ENCODE measurements around the gene TRIM46. TPM values are rescaled to one million over a fixed set of nuclear protein-coding genes. Genes with fewer than 3 reads are reported as not detected.

TRIM46 gene
- total RNA-seq, 2 donors from 2014 or later: 0.14 to 1.6 TPM

- 44% methylated on average over 8 of the region's 8 CpGs for WGBS
- no peak for TF ChIP-seq CTCF (IDR thresholded peaks at IDR 0.05)
- TF ChIP-seq POLR2AphosphoS5 (IDR thresholded peaks at IDR 0.05): no peak
- TF ChIP-seq POLR2A (IDR thresholded peaks at IDR 0.05): no peak
- Histone ChIP-seq H3K27me3 (replicated peaks; ENCODE audit: insufficient read depth) (peaks cover 2% of the 10 kb centered on the region), H3K36me3 (peaks cover 0 to 11% of the 10 kb centered on the region in 2 donors), H3K4me3 (peak overlapping the region; percentile 61 to 78), H3K9me3 (no peaks in the 10 kb centered on the region), H3K27ac (peak overlapping the region; percentile 86 to 89), H3K4me1 (replicated peaks) (peaks cover 3% of the 10 kb centered on the region)
- no peak for DNase-seq (ENCODE audit: low spot score)
- intact Hi-C loops (cut with DNase I): no loop called here
Observed at GRCh38 chr1:155171836-155172731, 1.6 kb upstream of the TRIM46 start.

GRCh38 chr1:155172732-155173477 lies 744 bp upstream of the TRIM46 start, which contains the start of gene KRTCAP2:
KRTCAP2 (minus strand) TSS chr1:155173304; CDS start chr1:155173224, 80 bp downstream.
- peak within 1 kb of the TSS; percentile 61 to 78 for H3K4me3 ChIP-seq
- 1% methylated on average over 57 of the region's 57 CpGs for WGBS
- H3K4me1 ChIP-seq (replicated peaks): no peaks in the 10 kb centered on the region
- peaks cover 2% of the 10 kb centered on the region for H3K27me3 ChIP-seq (replicated peaks; ENCODE audit: insufficient read depth)
- peak; percentile 89 to 99 (median 97) for TF ChIP-seq CTCF (IDR thresholded peaks at IDR 0.05)
- peak; percentile 67 for TF ChIP-seq POLR2A (IDR thresholded peaks at IDR 0.05)
- TF ChIP-seq POLR2AphosphoS5 (IDR thresholded peaks at IDR 0.05): peak; percentile 99
- peak; percentile 91 for DNase-seq (ENCODE audit: low spot score)
- no peaks in the 10 kb centered on the region for H3K9me3 ChIP-seq
- peak within 1 kb of the TSS; percentile 86 to 89 for H3K27ac ChIP-seq
- peaks cover 0 to 11% of the 10 kb centered on the region in 2 donors for H3K36me3 ChIP-seq
- intact Hi-C loops (cut with DNase I): no loop called here

GRCh38 chr1:155174324-155175280 lies 953 bp downstream of the TRIM46 start:
- Histone ChIP-seq H3K4me1 (replicated peaks) (no peaks in the 10 kb centered on the region), H3K27me3 (replicated peaks; ENCODE audit: insufficient read depth) (peaks cover 2% of the 10 kb centered on the region), H3K27ac (no peak overlapping the region), H3K9me3 (no peaks in the 10 kb centered on the region), H3K4me3 (peak overlapping the region in 1 of 2 donors; percentile 1), H3K36me3 (peaks cover 0 to 3% of the 10 kb centered on the region in 2 donors)
- intact Hi-C loops (cut with DNase I): no loop called here
- DNase-seq (ENCODE audit: low spot score): no peak
- WGBS: 8% methylated on average over 35 of the region's 35 CpGs
- TF ChIP-seq CTCF (IDR thresholded peaks at IDR 0.05): no peak
- TF ChIP-seq POLR2A (IDR thresholded peaks at IDR 0.05): no peak
- TF ChIP-seq POLR2AphosphoS5 (IDR thresholded peaks at IDR 0.05): no peak

GRCh38 chr1:155175281-155175926 lies 1.8 kb downstream of the TRIM46 start:
- no peaks in the 10 kb centered on the region for H3K9me3 ChIP-seq
- intact Hi-C loops (cut with DNase I): no loop called here

More at GRCh38 chr1:155175281-155175926, 1.8 kb downstream of the TRIM46 start:
- no peak overlapping the region for H3K4me3 ChIP-seq
- H3K27ac ChIP-seq: no peak overlapping the region
- 85% methylated on average over 12 of the region's 12 CpGs for WGBS
- no peaks in the 10 kb centered on the region for H3K36me3 ChIP-seq
- no peak for DNase-seq (ENCODE audit: low spot score)
- peaks cover 2% of the 10 kb centered on the region for H3K27me3 ChIP-seq (replicated peaks; ENCODE audit: insufficient read depth)
- no peaks in the 10 kb centered on the region for H3K4me1 ChIP-seq (replicated peaks)
- TF ChIP-seq POLR2A (IDR thresholded peaks at IDR 0.05) (no peak), CTCF (IDR thresholded peaks at IDR 0.05) (no peak), POLR2AphosphoS5 (IDR thresholded peaks at IDR 0.05) (no peak)

Measured in prostate gland (tissue), 2 donors.